ENCODE data around the gene SYNJ2BP.
"Not testable (repeated sequence)": the region's sequence is repeated elsewhere in the genome, so short reads cannot be mapped to it uniquely, and the experiment has no call there.

SYNJ2BP gene

GRCh38 chr14:70416725-70417349 lies at the start of gene SYNJ2BP:
Gene SYNJ2BP, minus strand, starts transcription at chr14:70417090. Its CDS starts 127 bp downstream, at chr14:70416963.
- peak; percentile 32 for DNase-seq (ENCODE audit: low read depth)

- no peak for DNase-seq (ENCODE audit: low read depth)
Observed at GRCh38 chr14:70454731-70455130, 37.8 kb upstream of the SYNJ2BP start.

- DNase-seq (ENCODE audit: low read depth), result no peak
Observed at GRCh38 chr14:70451874-70452273, 35.0 kb upstream of the SYNJ2BP start, which contains the start of gene ADAM21. Gene ADAM21, plus strand, starts transcription at chr14:70452174. Its CDS starts 5,326 bp downstream, at chr14:70457500.

GRCh38 chr14:70448633-70449340 lies 31.9 kb upstream of the SYNJ2BP start:
- no peak for DNase-seq (ENCODE audit: low read depth)

GRCh38 chr14:70442750-70443149 lies 25.9 kb upstream of the SYNJ2BP start:
- DNase-seq (ENCODE audit: low read depth), result no peak

- DNase-seq (ENCODE audit: low read depth), result no peak
Observed at GRCh38 chr14:70441641-70442040, 24.8 kb upstream of the SYNJ2BP start.

- DNase-seq (ENCODE audit: low read depth), result no peak
Observed at GRCh38 chr14:70436867-70437266, 20.0 kb upstream of the SYNJ2BP start.

- not testable (repeated sequence) for DNase-seq (ENCODE audit: low read depth)
Observed at GRCh38 chr14:70426555-70426954, 9.7 kb upstream of the SYNJ2BP start.

GRCh38 chr14:70425354-70425753 lies 8.5 kb upstream of the SYNJ2BP start:
- DNase-seq (ENCODE audit: low read depth), result no peak

GRCh38 chr14:70422538-70422937 lies 5.6 kb upstream of the SYNJ2BP start:
- no peak for DNase-seq (ENCODE audit: low read depth)

- not testable (repeated sequence) for DNase-seq (ENCODE audit: low read depth)
Observed at GRCh38 chr14:70419270-70419931, 2.5 kb upstream of the SYNJ2BP start.

GRCh38 chr14:70416338-70416724 lies 559 bp downstream of the SYNJ2BP start:
- DNase-seq (ENCODE audit: low read depth), result no peak

GRCh38 chr14:70415788-70416187 lies 1.1 kb downstream of the SYNJ2BP start:
- no peak for DNase-seq (ENCODE audit: low read depth)

- no peak for DNase-seq (ENCODE audit: low read depth)
Observed at GRCh38 chr14:70407621-70408020, 9.3 kb downstream of the SYNJ2BP start.

GRCh38 chr14:70406216-70406615 lies 10.7 kb downstream of the SYNJ2BP start:
- not testable (repeated sequence) for DNase-seq (ENCODE audit: low read depth)

GRCh38 chr14:70403335-70403734 lies 13.6 kb downstream of the SYNJ2BP start:
- not testable (repeated sequence) for DNase-seq (ENCODE audit: low read depth)

- no peak for DNase-seq (ENCODE audit: low read depth)
Observed at GRCh38 chr14:70401643-70402042, 15.2 kb downstream of the SYNJ2BP start.

GRCh38 chr14:70398706-70399431 lies 18.0 kb downstream of the SYNJ2BP start:
- no peak for DNase-seq (ENCODE audit: low read depth)

GRCh38 chr14:70398280-70398679 lies 18.6 kb downstream of the SYNJ2BP start:
- no peak for DNase-seq (ENCODE audit: low read depth)

- no peak for DNase-seq (ENCODE audit: low read depth)
Observed at GRCh38 chr14:70397746-70398145, 19.1 kb downstream of the SYNJ2BP start.

- DNase-seq (ENCODE audit: low read depth), result no peak
Observed at GRCh38 chr14:70394674-70395306, 22.1 kb downstream of the SYNJ2BP start.

GRCh38 chr14:70392676-70393075 lies 24.2 kb downstream of the SYNJ2BP start:
- no peak for DNase-seq (ENCODE audit: low read depth)

All from stimulated activated CD8-positive, alpha-beta memory T cell treated with anti-CD3 and anti-CD28 coated beads, Interleukin-12 subunit alpha, Interleukin-12 subunit beta, amount 100 ng/mL, for 4 hours (primary cell).